ENCODE results near the gene CDC37.

- no peak for TF ChIP-seq CTCF (optimal IDR thresholded peaks at IDR 0.05 in 1 of 3, IDR thresholded peaks at IDR 0.05 in 1 of 3, conservative IDR thresholded peaks at IDR 0.05 in 1 of 3; ENCODE audit: extremely low read depth in 1 of 3, insufficient read depth in 2 of 3, low read length in 3 of 3)
- no peak for TF ChIP-seq EZH2 (IDR thresholded peaks at IDR 0.05; ENCODE audit: low read length)
Observed at GRCh38 chr19:10364644-10365043, 38.7 kb downstream of the CDC37 start.
